Measurements from ENCODE around the gene ADGRG6. TPM values are rescaled to one million over a fixed set of nuclear protein-coding genes. Genes with fewer than 3 reads are reported as not detected.

Gene ADGRG6
- total RNA-seq, 1 donor from 2014 or later, result 3.8 TPM

DNA sequence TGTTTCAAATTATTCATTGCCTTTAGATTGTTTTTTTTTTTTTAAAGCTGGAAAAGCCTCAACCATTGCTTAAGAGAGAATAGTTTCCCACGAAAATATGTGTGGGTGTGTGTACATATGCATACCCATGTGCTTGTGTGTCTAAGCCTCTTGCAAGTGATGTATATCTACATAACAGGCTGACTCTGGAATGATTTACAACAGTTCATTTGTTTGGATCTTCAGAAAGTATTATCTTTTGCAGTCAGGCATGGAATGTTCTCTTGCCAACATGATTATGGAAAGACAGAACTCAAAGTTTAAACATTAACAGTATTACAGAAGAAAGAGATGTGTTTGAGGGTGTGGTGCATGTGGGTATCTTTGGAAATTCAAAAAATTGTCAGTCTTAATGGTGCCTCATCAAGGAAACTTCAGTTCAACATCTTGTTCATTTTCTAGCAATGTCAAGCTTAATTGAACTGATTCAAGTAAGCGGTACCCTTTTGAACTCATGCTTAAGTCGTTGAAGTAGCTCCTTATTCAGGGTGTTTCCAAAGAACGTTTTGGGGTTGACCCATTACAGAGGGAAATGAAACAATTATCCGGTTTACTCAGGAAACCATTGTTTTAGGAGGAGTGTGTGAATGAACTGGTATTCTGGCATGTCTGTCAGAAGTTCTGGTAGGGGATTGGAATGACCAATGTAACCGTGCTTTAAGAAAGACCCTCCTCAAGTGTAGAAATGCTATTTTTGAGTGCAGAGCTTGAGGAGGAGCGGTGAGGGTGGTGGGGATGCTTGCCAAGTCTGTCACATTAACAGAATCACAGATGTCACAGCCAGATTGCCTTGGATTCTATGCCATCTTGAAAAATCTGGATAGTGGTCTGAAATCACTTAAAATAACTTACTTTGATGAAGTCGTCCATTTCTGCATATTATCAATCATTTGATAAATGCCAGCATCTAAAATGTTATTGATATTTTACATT is 60.3 kb downstream of the ADGRG6 start:
- DNase-seq (no peak), ATAC-seq (no peak)
- intact Hi-C loops (cut with micrococcal nuclease), result no loop called here

DNA sequence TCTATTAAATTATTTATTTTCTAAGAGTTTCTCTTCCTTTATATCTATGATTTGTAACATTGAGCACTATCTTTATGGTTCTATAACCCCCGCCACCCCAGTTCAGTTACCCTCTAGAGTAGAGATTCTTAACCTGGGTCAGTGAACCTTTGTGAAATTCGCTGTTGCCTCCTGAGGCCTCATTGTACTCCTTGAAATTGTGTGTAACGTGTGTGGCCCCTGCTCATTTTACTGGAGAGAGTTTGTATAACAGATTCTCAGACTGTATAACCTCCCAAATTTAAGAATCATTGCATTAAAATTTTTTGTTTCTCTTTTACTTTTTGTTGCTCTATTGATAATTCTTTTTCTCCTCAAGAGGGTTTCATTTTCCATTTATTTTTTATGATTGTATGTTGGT is 65.3 kb downstream of the ADGRG6 start:
- no peak for DNase-seq
- intact Hi-C loops (cut with micrococcal nuclease), result no loop called here
- ATAC-seq, result no peak

GRCh38 chr6:142367501-142368018 is 65.8 kb downstream of the ADGRG6 start:
- intact Hi-C loops (cut with micrococcal nuclease), result no loop called here
- peak; percentile 30 for DNase-seq
- peak; percentile 48 for ATAC-seq

DNA sequence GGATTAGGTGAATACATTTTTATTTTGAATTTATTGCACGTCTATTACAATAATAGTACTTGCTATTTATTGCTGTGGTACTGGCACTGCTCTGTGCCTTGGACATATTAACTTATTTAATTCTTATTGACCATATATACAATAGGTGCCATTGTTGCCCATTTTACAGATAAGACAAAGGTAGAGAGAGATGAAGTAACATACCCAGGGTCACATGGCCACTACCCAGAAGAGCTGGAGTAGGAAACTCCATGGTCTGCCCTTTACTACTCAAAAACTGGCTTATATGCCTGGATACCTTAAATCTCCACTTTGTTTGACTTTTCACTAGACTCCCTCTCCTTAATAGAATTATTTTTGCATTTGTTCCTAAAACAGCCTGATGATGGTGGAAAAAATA is 67.5 kb downstream of the ADGRG6 start:
- no peak for DNase-seq
- intact Hi-C loops (cut with micrococcal nuclease), result no loop called here
- no peak for ATAC-seq

GRCh38 chr6:142372348-142372747 is 70.5 kb downstream of the ADGRG6 start:
- intact Hi-C loops (cut with micrococcal nuclease), result no loop called here
- ATAC-seq (no peak), DNase-seq (no peak)

- intact Hi-C loops (cut with micrococcal nuclease), result no loop called here
- ATAC-seq (no peak), DNase-seq (no peak)
Measured at GRCh38 chr6:142373268-142374090, 71.7 kb downstream of the ADGRG6 start.

- ATAC-seq (no peak), DNase-seq (no peak)
- intact Hi-C loops (cut with micrococcal nuclease), result no loop called here
Measured at GRCh38 chr6:142374091-142374770, 72.4 kb downstream of the ADGRG6 start.

GRCh38 chr6:142374965-142375733 is 73.3 kb downstream of the ADGRG6 start:
- peak; percentile 30 for ATAC-seq
- no peak for DNase-seq
- intact Hi-C loops (cut with micrococcal nuclease), result no loop called here

DNA sequence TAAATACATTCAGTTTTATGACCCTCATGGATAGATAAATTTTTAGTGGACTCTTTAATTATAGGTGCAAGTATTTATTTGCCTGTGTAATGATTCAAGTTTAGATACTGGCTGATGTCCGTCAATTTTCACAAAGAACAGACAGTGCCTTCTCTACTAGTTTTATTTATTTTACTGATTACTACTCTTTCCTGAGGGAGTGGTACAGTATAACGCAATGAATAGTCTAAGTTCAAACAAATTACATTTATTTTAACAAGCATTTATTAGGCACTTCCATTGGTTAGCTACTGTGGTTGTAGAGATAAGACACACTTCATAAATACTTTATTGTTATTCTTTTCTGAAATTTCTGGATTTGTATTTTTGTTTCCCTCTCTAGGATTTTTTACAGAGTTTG is 74.3 kb downstream of the ADGRG6 start:
- DNase-seq (no peak), ATAC-seq (no peak)
- intact Hi-C loops (cut with micrococcal nuclease), result no loop called here

- intact Hi-C loops (cut with micrococcal nuclease), result no loop called here
- ATAC-seq, result no peak
- no peak for DNase-seq
Measured at GRCh38 chr6:142376800-142377496, 75.1 kb downstream of the ADGRG6 start.

- intact Hi-C loops (cut with micrococcal nuclease), result no loop called here
- DNase-seq, result no peak
- ATAC-seq, result no peak
Measured at GRCh38 chr6:142377497-142377848, 75.7 kb downstream of the ADGRG6 start.

- DNase-seq (no peak), ATAC-seq (peak; percentile 76)
- intact Hi-C loops (cut with micrococcal nuclease), result no loop called here
Measured at GRCh38 chr6:142378138-142378875, 76.5 kb downstream of the ADGRG6 start.

GRCh38 chr6:142380626-142381025 is 78.8 kb downstream of the ADGRG6 start:
- no peak for ATAC-seq

GRCh38 chr6:142381181-142381580 is 79.4 kb downstream of the ADGRG6 start:
- DNase-seq (no peak), ATAC-seq (no peak)
- intact Hi-C loops (cut with micrococcal nuclease), result loop anchor here (10.0 kb wide), 1 partner anchor 226 kb away; no protein-coding TSS in a partner anchor

More at GRCh38 chr6:142380626-142381025, 78.8 kb downstream of the ADGRG6 start:
- peak; percentile 48 for DNase-seq
- intact Hi-C loops (cut with micrococcal nuclease), result loop anchor here (10.0 kb wide), 1 partner anchor 226 kb away; no protein-coding TSS in a partner anchor

DNA sequence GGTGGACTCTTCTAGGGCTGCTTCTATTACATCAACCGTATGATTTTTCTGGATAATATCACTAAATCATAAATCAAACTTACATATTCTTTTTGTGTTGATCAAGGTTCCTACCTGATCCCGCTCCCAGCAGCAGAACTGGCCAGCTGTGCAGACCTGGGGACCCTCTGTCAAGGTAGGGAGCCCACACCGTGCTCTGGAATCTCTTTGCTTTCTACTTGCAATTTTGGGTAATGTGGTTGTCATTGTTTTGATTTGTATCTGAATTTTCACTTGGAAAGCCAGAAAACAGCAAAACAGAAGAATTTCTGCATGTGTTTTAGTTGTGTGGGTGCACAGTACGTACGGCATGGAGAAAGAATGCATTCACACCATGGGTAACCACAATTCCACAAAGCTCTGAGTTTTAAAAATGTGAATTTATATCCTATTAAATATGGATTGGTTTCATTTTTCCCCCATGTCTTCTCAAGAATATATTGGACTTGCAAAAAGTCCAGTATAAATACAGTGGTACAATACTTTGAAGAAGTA is 80.1 kb downstream of the ADGRG6 start:
- no peak for ATAC-seq
- intact Hi-C loops (cut with micrococcal nuclease), result loop anchor here (10.0 kb wide), 1 partner anchor 227 kb away; no protein-coding TSS in a partner anchor

DNA sequence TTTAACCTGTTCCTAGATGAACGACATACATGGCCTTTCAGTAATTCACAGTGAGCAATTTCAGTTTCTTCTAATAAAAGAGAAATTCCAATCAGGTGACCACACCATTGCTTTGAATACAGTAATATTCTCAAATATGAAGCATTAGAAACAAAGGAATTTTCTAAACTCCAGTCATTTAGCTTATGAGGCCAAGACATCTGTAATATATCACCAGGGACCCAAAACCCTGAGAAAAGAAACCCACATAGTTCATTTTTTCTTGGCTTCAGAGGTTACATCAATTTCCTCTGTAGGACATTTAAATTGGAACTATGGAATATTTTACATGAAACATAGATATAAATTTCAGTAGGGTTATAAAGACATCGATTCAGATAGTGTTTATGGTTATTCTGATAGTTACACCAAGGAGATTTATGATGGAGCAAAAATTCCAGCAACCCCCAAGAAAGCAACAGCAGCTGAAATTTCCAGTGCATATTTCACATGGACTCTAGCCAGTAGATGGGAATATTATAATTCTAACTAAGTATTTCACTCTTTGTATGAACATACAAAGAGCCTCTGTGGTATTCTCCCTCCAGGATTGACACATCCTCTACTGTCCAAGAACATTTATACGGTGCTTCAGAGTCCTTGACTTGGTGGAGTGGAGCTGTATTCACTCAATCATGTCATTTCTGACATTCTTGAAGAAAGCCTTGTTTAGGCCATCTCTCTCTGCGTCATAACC is 82.9 kb downstream of the ADGRG6 start:
- ATAC-seq, result no peak
- intact Hi-C loops (cut with micrococcal nuclease), result loop anchor here (10.0 kb wide), 1 partner anchor 230 kb away; no protein-coding TSS in a partner anchor
- no peak for DNase-seq

More for the DNA sequence above, 80.1 kb downstream of the ADGRG6 start:
- DNase-seq, result no peak

Measured in left ventricle myocardium superior (tissue), 1 donor.